Brain microvascular endothelial cell (primary cell): Measurements from ENCODE around the gene KCTD12.

Experiments used
- DNase-seq: peaks from one replicate; pipeline ENCODE4 v3.0.0-alpha.2; 2020
- H3K27ac ChIP-seq: fragments of 250-450 bp; sonication (Bioruptor Pico); 2 replicates; pipeline ENCODE4 v1.5.1; 2020; ENCODE audit warnings: mild to moderate bottlenecking, moderate library complexity
- H3K27me3 ChIP-seq: fragments of 250-450 bp; sonication (Bioruptor Pico); replicated peaks from 2 replicates; pipeline ENCODE4 v1.5.1; 2020; ENCODE audit warnings: mild to moderate bottlenecking
- H3K36me3 ChIP-seq: fragments of 250-450 bp; sonication (Bioruptor Pico); replicated peaks from 2 replicates; pipeline ENCODE4 v1.5.1; 2020; ENCODE audit warnings: mild to moderate bottlenecking
- H3K4me3 ChIP-seq: 2 replicates; pipeline ENCODE4 v1.5.1; 2011; ENCODE audit warnings: low read depth, mild to moderate bottlenecking, control low read depth, low read length, moderate library complexity
- CTCF ChIP-seq: IDR thresholded peaks from 2 replicates; pipeline ENCODE4 v1.5.1; 2011; ENCODE audit warnings: low read depth, mild to moderate bottlenecking, moderate library complexity, low read length, control low read depth, inconsistent platforms; ENCODE audit errors: missing control alignments
- in situ Hi-C: cut with HindIII; loops from 2 replicates; pipeline ENCODE4 v1.10.0; 2017; ENCODE audit warnings: low sequenced_read_pairs, low pct_ligation_motif_present

Gene KCTD12

GRCh38 chr13:76873445-76873844 is 12.8 kb downstream of the KCTD12 start:
- no peak for TF ChIP-seq CTCF
- Histone ChIP-seq H3K4me3 (no peak overlapping the region), H3K27ac (no peak overlapping the region), H3K27me3 (no peaks in the 10 kb centered on the region), H3K36me3 (no peaks in the 10 kb centered on the region)
- in situ Hi-C loops = no loop called here
- no peak for DNase-seq

GRCh38 chr13:76872675-76873074 is 13.5 kb downstream of the KCTD12 start:
- in situ Hi-C loops = no loop called here
- H3K27ac ChIP-seq = no peak overlapping the region
- H3K27me3 ChIP-seq = no peaks in the 10 kb centered on the region
- no peak for DNase-seq
- TF ChIP-seq CTCF = no peak
- H3K4me3 ChIP-seq = no peak overlapping the region
- no peaks in the 10 kb centered on the region for H3K36me3 ChIP-seq

- H3K27me3 ChIP-seq = no peaks in the 10 kb centered on the region
- H3K36me3 ChIP-seq = no peaks in the 10 kb centered on the region
- H3K27ac ChIP-seq = no peak overlapping the region
- no peak for TF ChIP-seq CTCF
- in situ Hi-C loops = no loop called here
- no peak for DNase-seq
- no peak overlapping the region for H3K4me3 ChIP-seq
These were observed 14.8 kb downstream of the KCTD12 start for GRCh38 chr13:76871432-76871831.

- no peaks in the 10 kb centered on the region for H3K36me3 ChIP-seq
- no peak overlapping the region for H3K4me3 ChIP-seq
- DNase-seq = no peak
- no peak for TF ChIP-seq CTCF
- in situ Hi-C loops = no loop called here
- H3K27me3 ChIP-seq = no peaks in the 10 kb centered on the region
- H3K27ac ChIP-seq = no peak overlapping the region
These were observed 17.8 kb downstream of the KCTD12 start for GRCh38 chr13:76868371-76868770.

GRCh38 chr13:76865996-76866503 is 20.2 kb downstream of the KCTD12 start:
- no peak for TF ChIP-seq CTCF
- Histone ChIP-seq H3K27ac (no peak overlapping the region), H3K36me3 (no peaks in the 10 kb centered on the region), H3K27me3 (no peaks in the 10 kb centered on the region), H3K4me3 (no peak overlapping the region)
- in situ Hi-C loops = no loop called here
- DNase-seq = no peak

GRCh38 chr13:76865109-76865508 is 21.1 kb downstream of the KCTD12 start:
- H3K27me3 ChIP-seq = no peaks in the 10 kb centered on the region
- no peak overlapping the region for H3K27ac ChIP-seq
- in situ Hi-C loops = no loop called here
- no peak overlapping the region for H3K4me3 ChIP-seq
- TF ChIP-seq CTCF = no peak
- no peaks in the 10 kb centered on the region for H3K36me3 ChIP-seq
- DNase-seq = no peak
